ENCODE data around the gene LGR6. TPM values are rescaled to one million over a fixed set of nuclear protein-coding genes. Genes with fewer than 3 reads are reported as not detected.
"Not testable (repeated sequence)": the region's sequence is repeated elsewhere in the genome, so short reads cannot be mapped to it uniquely, and the experiment has no call there.

Gene LGR6
- total RNA-seq, 4 donors from 2014 or later = 0.15 TPM; not detected in 3

GRCh38 chr1:202238914-202239313 is 45.3 kb downstream of the LGR6 start:
- in situ Hi-C loops (cut with MboI; ENCODE audit: low sequenced_read_pairs in 4 of 4) = no loop called here
- TF ChIP-seq CTCF (IDR thresholded peaks at IDR 0.05 in 4 of 5, conservative IDR thresholded peaks at IDR 0.05 in 1 of 5) = no peak
- TF ChIP-seq POLR2A (IDR thresholded peaks at IDR 0.05) = no peak
- ATAC-seq = no peak

GRCh38 chr1:202240226-202240625 is 46.6 kb downstream of the LGR6 start:
- H3K27me3 ChIP-seq; in situ Hi-C loops (cut with MboI; ENCODE audit: low sequenced_read_pairs in 4 of 4); H3K36me3 ChIP-seq; H3K27ac ChIP-seq; intact Hi-C loops (cut with DNase I; ENCODE audit: low total_unique reads); H3K9me3 ChIP-seq; ATAC-seq; H3K4me3 ChIP-seq; H3K4me1 ChIP-seq; DNase-seq: not testable (repeated sequence)

More at GRCh38 chr1:202238914-202239313, 45.3 kb downstream of the LGR6 start:
- no peaks in the 10 kb centered on the region for H3K9me3 ChIP-seq
- intact Hi-C loops (cut with DNase I; ENCODE audit: low total_unique reads) = no loop called here
- H3K27ac ChIP-seq = no peak overlapping the region
- no peak for DNase-seq
- no peak overlapping the region for H3K4me3 ChIP-seq
- peaks cover 0 to 5% (median 0%) of the 10 kb centered on the region in 3 donors for H3K27me3 ChIP-seq
- H3K4me1 ChIP-seq = peaks cover 0 to 7% of the 10 kb centered on the region in 2 donors
- H3K36me3 ChIP-seq = no peaks in the 10 kb centered on the region

- TF ChIP-seq POLR2A (IDR thresholded peaks at IDR 0.05) (no peak), CTCF (IDR thresholded peaks at IDR 0.05 in 4 of 5, conservative IDR thresholded peaks at IDR 0.05 in 1 of 5) (no peak)
- ATAC-seq (no peak), DNase-seq (no peak)
- H3K9me3 ChIP-seq = no peaks in the 10 kb centered on the region
- in situ Hi-C loops (cut with MboI; ENCODE audit: low sequenced_read_pairs in 4 of 4) = no loop called here
- no peak overlapping the region for H3K4me3 ChIP-seq
- H3K36me3 ChIP-seq = no peaks in the 10 kb centered on the region
- peaks cover 0 to 5% (median 0%) of the 10 kb centered on the region in 3 donors for H3K27me3 ChIP-seq
- peaks cover 0 to 7% of the 10 kb centered on the region in 2 donors for H3K4me1 ChIP-seq
- intact Hi-C loops (cut with DNase I; ENCODE audit: low total_unique reads) = no loop called here
- H3K27ac ChIP-seq = no peak overlapping the region
Observed at GRCh38 chr1:202240956-202241355, 47.4 kb downstream of the LGR6 start.

GRCh38 chr1:202241376-202242079 is 47.9 kb downstream of the LGR6 start:
- Histone ChIP-seq H3K27ac (no peak overlapping the region), H3K9me3 (no peaks in the 10 kb centered on the region), H3K4me3 (no peak overlapping the region), H3K27me3 (peaks cover 0 to 5% (median 0%) of the 10 kb centered on the region in 3 donors), H3K4me1 (peaks cover 0 to 7% of the 10 kb centered on the region in 2 donors), H3K36me3 (no peaks in the 10 kb centered on the region)
- no peak for DNase-seq
- ATAC-seq = no peak
- intact Hi-C loops (cut with DNase I; ENCODE audit: low total_unique reads) (no loop called here), in situ Hi-C loops (cut with MboI; ENCODE audit: low sequenced_read_pairs in 4 of 4) (no loop called here)
- TF ChIP-seq POLR2A (IDR thresholded peaks at IDR 0.05) = no peak
- TF ChIP-seq CTCF (IDR thresholded peaks at IDR 0.05 in 4 of 5, conservative IDR thresholded peaks at IDR 0.05 in 1 of 5) = no peak

GRCh38 chr1:202242080-202242419 is 48.5 kb downstream of the LGR6 start:
- H3K4me3 ChIP-seq = no peak overlapping the region
- DNase-seq (no peak), ATAC-seq (no peak)
- H3K27ac ChIP-seq = no peak overlapping the region
- H3K4me1 ChIP-seq = peaks cover 0 to 7% of the 10 kb centered on the region in 2 donors
- H3K27me3 ChIP-seq = peaks cover 0 to 2% (median 0%) of the 10 kb centered on the region in 3 donors
- no peaks in the 10 kb centered on the region for H3K36me3 ChIP-seq
- TF ChIP-seq POLR2A (IDR thresholded peaks at IDR 0.05) = no peak
- no peak for TF ChIP-seq CTCF (IDR thresholded peaks at IDR 0.05 in 4 of 5, conservative IDR thresholded peaks at IDR 0.05 in 1 of 5)
- H3K9me3 ChIP-seq = no peaks in the 10 kb centered on the region
- intact Hi-C loops (cut with DNase I; ENCODE audit: low total_unique reads) (no loop called here), in situ Hi-C loops (cut with MboI; ENCODE audit: low sequenced_read_pairs in 4 of 4) (no loop called here)
